Measurements from ENCODE around the gene JSRP1. TPM values are rescaled to one million over a fixed set of nuclear protein-coding genes. Genes with fewer than 3 reads are reported as not detected.

The JSRP1 gene
- total and polyA plus RNA-seq, 2 experiments from 2014 or later: 0.30 to 0.93 TPM

DNA sequence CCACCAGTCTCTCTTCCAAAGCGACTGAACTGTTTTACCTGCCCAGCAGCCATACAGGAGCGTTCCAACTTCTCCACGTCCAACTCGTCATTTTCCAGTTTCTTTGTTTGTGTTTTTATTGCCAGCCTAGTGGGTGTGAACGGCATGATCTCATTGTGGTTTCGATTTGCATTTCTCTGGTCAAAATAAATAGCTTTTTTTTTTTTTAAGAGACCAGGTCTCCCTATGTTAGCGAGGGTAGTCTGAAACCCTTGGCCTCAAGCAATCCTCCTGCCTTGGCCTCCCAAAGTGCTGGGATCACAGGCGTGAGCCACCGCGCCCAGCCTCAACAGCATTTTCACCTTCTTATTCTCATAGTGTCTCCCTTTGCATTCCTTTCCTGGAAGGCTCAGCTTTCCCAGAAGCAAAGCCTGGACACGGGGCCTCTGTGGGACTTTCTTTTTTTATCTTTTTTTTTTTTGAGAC lies 4.2 kb upstream of the JSRP1 start:
- no peak overlapping the region for H3K4me2 ChIP-seq
- no peak for DNase-seq (ENCODE audit: low spot score)
- 86% methylated on average over 11 of the region's 11 CpGs for WGBS (ENCODE audit: low lambda C conversion rate, missing lambda C conversion rate)
- no peaks in the 10 kb centered on the region for H4K20me1 ChIP-seq (ENCODE audit: insufficient read depth, poor library complexity, severe bottlenecking)
- no peak overlapping the region for H2AFZ ChIP-seq
- H3K79me2 ChIP-seq: no peaks in the 10 kb centered on the region
- H3K27me3 ChIP-seq: no peaks in the 10 kb centered on the region
- TF ChIP-seq EZH2 (IDR thresholded peaks at IDR 0.05; ENCODE audit: borderline replicate concordance) (no peak), EZH2phosphoT487 (IDR thresholded peaks at IDR 0.05; ENCODE audit: low read depth, severe bottlenecking, unreplicated experiment) (no peak)
- TF ChIP-seq, protein P1, sequence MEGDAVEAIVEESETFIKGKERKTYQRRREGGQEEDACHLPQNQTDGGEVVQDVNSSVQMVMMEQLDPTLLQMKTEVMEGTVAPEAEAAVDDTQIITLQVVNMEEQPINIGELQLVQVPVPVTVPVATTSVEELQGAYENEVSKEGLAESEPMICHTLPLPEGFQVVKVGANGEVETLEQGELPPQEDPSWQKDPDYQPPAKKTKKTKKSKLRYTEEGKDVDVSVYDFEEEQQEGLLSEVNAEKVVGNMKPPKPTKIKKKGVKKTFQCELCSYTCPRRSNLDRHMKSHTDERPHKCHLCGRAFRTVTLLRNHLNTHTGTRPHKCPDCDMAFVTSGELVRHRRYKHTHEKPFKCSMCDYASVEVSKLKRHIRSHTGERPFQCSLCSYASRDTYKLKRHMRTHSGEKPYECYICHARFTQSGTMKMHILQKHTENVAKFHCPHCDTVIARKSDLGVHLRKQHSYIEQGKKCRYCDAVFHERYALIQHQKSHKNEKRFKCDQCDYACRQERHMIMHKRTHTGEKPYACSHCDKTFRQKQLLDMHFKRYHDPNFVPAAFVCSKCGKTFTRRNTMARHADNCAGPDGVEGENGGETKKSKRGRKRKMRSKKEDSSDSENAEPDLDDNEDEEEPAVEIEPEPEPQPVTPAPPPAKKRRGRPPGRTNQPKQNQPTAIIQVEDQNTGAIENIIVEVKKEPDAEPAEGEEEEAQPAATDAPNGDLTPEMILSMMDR (IDR thresholded peaks at IDR 0.05; ENCODE audit: poor library complexity): no peak
- no peak overlapping the region for H3K4me3 ChIP-seq
- H3K4me1 ChIP-seq (ENCODE audit: insufficient read depth): no peaks in the 10 kb centered on the region
- no peaks in the 10 kb centered on the region for H3K9me3 ChIP-seq (ENCODE audit: low read depth)
- H3K36me3 ChIP-seq (replicated peaks; ENCODE audit: insufficient read depth, low read depth): no peaks in the 10 kb centered on the region
- no peaks in the 10 kb centered on the region for H3K9me2 ChIP-seq (replicated peaks; ENCODE audit: insufficient read depth)
- no peak overlapping the region for H3K27ac ChIP-seq

DNA sequence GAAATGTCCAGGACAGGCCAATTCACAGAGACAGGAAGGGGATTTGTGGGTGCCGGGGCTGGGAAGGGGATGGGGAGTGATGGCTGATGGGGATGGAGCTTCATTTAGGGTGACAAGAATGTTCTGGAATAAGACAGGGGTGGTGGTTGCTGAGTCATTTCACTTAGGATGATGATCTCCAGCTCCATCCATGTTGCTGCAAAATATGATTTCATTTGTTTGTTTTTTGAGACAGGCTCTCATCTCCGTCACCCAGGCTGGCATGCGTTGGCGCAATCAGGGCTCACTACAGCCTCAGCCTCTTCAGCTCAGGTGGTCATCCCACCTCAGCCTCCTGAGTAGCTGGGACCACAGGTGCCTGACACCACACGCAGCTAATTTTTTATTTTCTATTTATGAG lies 3.1 kb upstream of the JSRP1 start:
- Histone ChIP-seq H3K27ac (no peak overlapping the region), H3K9me3 (ENCODE audit: low read depth) (no peaks in the 10 kb centered on the region), H3K4me2 (no peak overlapping the region), H3K36me3 (replicated peaks; ENCODE audit: insufficient read depth, low read depth) (no peaks in the 10 kb centered on the region), H3K79me2 (no peaks in the 10 kb centered on the region), H2AFZ (no peak overlapping the region), H3K4me1 (ENCODE audit: insufficient read depth) (no peaks in the 10 kb centered on the region), H4K20me1 (ENCODE audit: insufficient read depth, poor library complexity, severe bottlenecking) (no peaks in the 10 kb centered on the region), H3K9me2 (replicated peaks; ENCODE audit: insufficient read depth) (no peaks in the 10 kb centered on the region), H3K27me3 (no peaks in the 10 kb centered on the region), H3K4me3 (no peak overlapping the region)
- TF ChIP-seq EZH2 (IDR thresholded peaks at IDR 0.05; ENCODE audit: borderline replicate concordance) (no peak), EZH2phosphoT487 (IDR thresholded peaks at IDR 0.05; ENCODE audit: low read depth, severe bottlenecking, unreplicated experiment) (no peak)
- TF ChIP-seq, protein P1 (IDR thresholded peaks at IDR 0.05; ENCODE audit: poor library complexity): no peak
- DNase-seq (ENCODE audit: low spot score): no peak
- WGBS (ENCODE audit: low lambda C conversion rate, missing lambda C conversion rate): 93% methylated on average over 5 of the region's 5 CpGs

DNA sequence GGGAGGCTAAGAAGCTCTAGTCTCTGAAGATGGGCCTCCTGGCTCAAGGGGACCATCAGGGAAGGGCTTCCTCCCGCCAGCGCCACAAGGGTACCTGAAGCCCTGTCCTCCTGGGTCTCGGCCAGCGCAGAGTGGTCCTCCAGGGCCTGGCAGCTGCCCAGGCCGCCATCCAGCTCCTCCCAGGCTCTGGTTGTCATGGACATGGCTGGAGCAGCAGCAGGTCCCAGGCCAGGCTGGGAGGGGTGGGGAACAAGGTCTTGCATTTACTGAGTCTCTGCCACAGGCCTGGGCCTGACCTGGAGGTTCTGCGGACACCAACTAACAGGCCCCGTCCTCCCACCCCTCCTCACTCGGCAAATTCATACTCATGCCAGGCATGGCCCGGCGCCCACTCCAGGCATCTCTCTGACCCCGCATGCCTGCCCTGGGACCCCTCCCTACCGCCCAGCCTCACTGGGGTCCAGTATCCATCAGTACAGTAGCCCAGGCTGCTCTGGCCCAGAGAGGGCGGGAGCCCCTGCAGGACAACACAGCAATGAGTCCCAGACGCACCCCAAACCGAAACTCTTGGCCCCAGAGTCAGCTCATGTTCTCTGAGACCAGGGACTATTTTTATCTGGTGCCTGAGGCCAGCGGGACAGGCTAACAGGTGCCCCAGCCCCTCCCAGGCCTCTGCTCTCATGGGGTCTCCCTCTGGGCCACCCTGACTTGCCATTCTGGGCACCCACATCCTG lies 938 bp downstream of the JSRP1 start:
- no peaks in the 10 kb centered on the region for H3K79me2 ChIP-seq
- H2AFZ ChIP-seq: no peak overlapping the region
- no peak for DNase-seq (ENCODE audit: low spot score)
- H3K4me2 ChIP-seq: no peak overlapping the region
- TF ChIP-seq EZH2phosphoT487 (IDR thresholded peaks at IDR 0.05; ENCODE audit: low read depth, severe bottlenecking, unreplicated experiment): no peak
- TF ChIP-seq, protein P1 (IDR thresholded peaks at IDR 0.05; ENCODE audit: poor library complexity): no peak
- TF ChIP-seq EZH2 (IDR thresholded peaks at IDR 0.05; ENCODE audit: borderline replicate concordance): no peak
- no peaks in the 10 kb centered on the region for H3K27me3 ChIP-seq
- no peak overlapping the region for H3K4me3 ChIP-seq
- 96% methylated on average over 16 of the region's 16 CpGs for WGBS (ENCODE audit: low lambda C conversion rate, missing lambda C conversion rate)
- no peak overlapping the region for H3K27ac ChIP-seq
- no peaks in the 10 kb centered on the region for H3K9me3 ChIP-seq (ENCODE audit: low read depth)
- peaks cover 13% of the 10 kb centered on the region for H3K4me1 ChIP-seq (ENCODE audit: insufficient read depth)
- H3K36me3 ChIP-seq (replicated peaks; ENCODE audit: insufficient read depth, low read depth): no peaks in the 10 kb centered on the region
- H3K9me2 ChIP-seq (replicated peaks; ENCODE audit: insufficient read depth): no peaks in the 10 kb centered on the region
- H4K20me1 ChIP-seq (ENCODE audit: insufficient read depth, poor library complexity, severe bottlenecking): no peaks in the 10 kb centered on the region

Measured in hepatocyte (in vitro differentiated cells).